HEK293 (cell line): ENCODE measurements around the gene DLK1.

Experiments
- CTCF ChIA-PET: fragments of 350-600 bp; formaldehyde crosslinking; extraction: SDS; loops from one replicate; lab custom pipeline; 2021; ENCODE audit warnings: antibody characterized with exemption; lab: Yijun Ruan, JAX
- POLR2A ChIA-PET: fragments of 300-600 bp; formaldehyde crosslinking; extraction: SDS; loops from one replicate; lab custom pipeline; 2020; ENCODE audit warnings: antibody characterized with exemption, inconsistent platforms; lab: Yijun Ruan, JAX
- H3K27ac ChIP-seq: fragments of 200-500 bp; sonication (Bioruptor generic); 2 replicates; pipeline ENCODE4 v1.5.1; 2014; ENCODE audit warnings: low read depth, low read length, control low read depth, inconsistent platforms; ENCODE audit errors: extremely low read depth
- H3K36me3 ChIP-seq, 2 experiments: fragments of 200-500 bp in 1 of 2; sonication (Bioruptor generic) in 1 of 2; 1 replicate in 1 of 2; 2 replicates in 1 of 2; pipeline ENCODE4 v1.5.1; 2014 to 2017; ENCODE audit warnings: inconsistent platforms in 2 of 2, low read length in 2 of 2; ENCODE audit not compliant: control insufficient read depth in 2 of 2, insufficient read depth in 1 of 2
- H3K4me1 ChIP-seq: fragments of 200-500 bp; sonication (Bioruptor generic); 2 replicates; pipeline ENCODE4 v1.5.1; 2014; ENCODE audit warnings: mild to moderate bottlenecking, low read length, inconsistent platforms; ENCODE audit not compliant: control insufficient read depth, insufficient read depth
- H3K4me3 ChIP-seq: 2 replicates; pipeline ENCODE4 v1.5.1; 2011; ENCODE audit warnings: low read depth, mild to moderate bottlenecking, control low read depth, low read length, moderate library complexity
- H3K9me3 ChIP-seq: fragments of 200-500 bp; sonication (Bioruptor generic); 2 replicates; pipeline ENCODE4 v1.5.1; 2014; ENCODE audit warnings: low read depth, low read length, inconsistent platforms; ENCODE audit not compliant: control insufficient read depth, insufficient read depth
- IKZF3 ChIP-seq: fragments of 450-650 bp; IDR thresholded peaks from 2 replicates; pipeline ENCODE4 v1.5.0; 2018; ENCODE audit warnings: missing biosample characterization, mild to moderate bottlenecking, missing genetic modification characterization, moderate library complexity
- KLF10 ChIP-seq: fragments of 450-650 bp; IDR thresholded peaks from 2 replicates; pipeline ENCODE4 v1.5.1; 2018; ENCODE audit warnings: missing biosample characterization, mild to moderate bottlenecking, missing genetic modification characterization
- KLF16 ChIP-seq: fragments of 450-650 bp; formaldehyde crosslinking; IDR thresholded peaks from 2 replicates; pipeline ENCODE4 v1.5.1; 2017; ENCODE audit warnings: missing biosample characterization, missing genetic modification characterization
- PRDM4 ChIP-seq: fragments of 450-650 bp; formaldehyde crosslinking; IDR thresholded peaks from 2 replicates; pipeline ENCODE4 v1.5.1; 2017; ENCODE audit warnings: missing biosample characterization, missing genetic modification characterization
- RBAK ChIP-seq: fragments of 450-650 bp; formaldehyde crosslinking; IDR thresholded peaks from 2 replicates; pipeline ENCODE4 v1.5.1; 2016; ENCODE audit warnings: missing biosample characterization, missing genetic modification characterization
- SCRT1 ChIP-seq: fragments of 450-650 bp; formaldehyde crosslinking; IDR thresholded peaks from 2 replicates; pipeline ENCODE4 v1.5.1; 2016; ENCODE audit warnings: missing biosample characterization, missing genetic modification characterization, borderline replicate concordance
- SCRT2 ChIP-seq: fragments of 450-650 bp; formaldehyde crosslinking; IDR thresholded peaks from 2 replicates; pipeline ENCODE4 v1.5.1; 2016; ENCODE audit warnings: missing biosample characterization, missing genetic modification characterization
- TCF7L2 ChIP-seq: IDR thresholded peaks from 2 replicates; pipeline ENCODE4 v1.6.1; 2011; ENCODE audit warnings: low read depth, mild to moderate bottlenecking, inconsistent platforms, low read length, moderate library complexity, borderline replicate concordance
- TRIM28 ChIP-seq: IDR thresholded peaks from 2 replicates; pipeline ENCODE4 v1.6.1; 2011; ENCODE audit warnings: low read length, control low read depth, borderline replicate concordance
- ZBTB10 ChIP-seq: fragments of 450-650 bp; formaldehyde crosslinking; IDR thresholded peaks from 2 replicates; pipeline ENCODE4 v1.5.1; 2016; ENCODE audit warnings: missing biosample characterization, missing genetic modification characterization
- ZBTB48 ChIP-seq: fragments of 450-650 bp; formaldehyde crosslinking; IDR thresholded peaks from 2 replicates; pipeline ENCODE4 v1.5.1; 2016; ENCODE audit warnings: missing biosample characterization, missing genetic modification characterization
- ZBTB8A ChIP-seq: fragments of 450-650 bp; formaldehyde crosslinking; IDR thresholded peaks from 2 replicates; pipeline ENCODE4 v1.5.1; 2016; ENCODE audit warnings: missing biosample characterization, missing genetic modification characterization
- ZFP37 ChIP-seq: fragments of 450-650 bp; formaldehyde crosslinking; IDR thresholded peaks from 2 replicates; pipeline ENCODE4 v1.5.1; 2016; ENCODE audit warnings: missing biosample characterization, missing genetic modification characterization
- ZFP41 ChIP-seq: fragments of 450-650 bp; formaldehyde crosslinking; IDR thresholded peaks from 2 replicates; pipeline ENCODE4 v1.5.1; 2016; ENCODE audit warnings: missing biosample characterization, missing genetic modification characterization, borderline replicate concordance
- ZIC2 ChIP-seq: fragments of 450-650 bp; formaldehyde crosslinking; IDR thresholded peaks from 2 replicates; pipeline ENCODE4 v1.5.1; 2016; ENCODE audit warnings: missing biosample characterization, missing genetic modification characterization
- ZNF214 ChIP-seq: fragments of 450-650 bp; formaldehyde crosslinking; IDR thresholded peaks from 2 replicates; pipeline ENCODE4 v1.5.1; 2017; ENCODE audit warnings: missing biosample characterization, mild to moderate bottlenecking, missing genetic modification characterization, borderline replicate concordance
- ZNF398 ChIP-seq: fragments of 450-650 bp; formaldehyde crosslinking; IDR thresholded peaks from 2 replicates; pipeline ENCODE4 v1.5.1; 2017; ENCODE audit warnings: missing biosample characterization, missing genetic modification characterization
- ZNF621 ChIP-seq: fragments of 450-650 bp; formaldehyde crosslinking; IDR thresholded peaks from 2 replicates; pipeline ENCODE4 v1.5.1; 2017; ENCODE audit warnings: missing biosample characterization, missing genetic modification characterization
- ZNF654 ChIP-seq: fragments of 450-650 bp; formaldehyde crosslinking; IDR thresholded peaks from 2 replicates; pipeline ENCODE4 v1.5.1; 2016; ENCODE audit warnings: low read depth, missing biosample characterization, missing genetic modification characterization
- ZNF677 ChIP-seq: fragments of 450-650 bp; IDR thresholded peaks from 2 replicates; pipeline ENCODE4 v1.5.0; 2018; ENCODE audit warnings: missing biosample characterization, mild to moderate bottlenecking, missing genetic modification characterization, moderate library complexity
- ZSCAN30 ChIP-seq: fragments of 450-650 bp; IDR thresholded peaks from 2 replicates; pipeline ENCODE4 v1.5.1; 2018; ENCODE audit warnings: missing biosample characterization, mild to moderate bottlenecking, missing genetic modification characterization, moderate library complexity
- TF ChIP-seq, protein P1 (sequence below): fragments of 450-650 bp; IDR thresholded peaks from 2 replicates; pipeline ENCODE4 v1.5.1; 2018; ENCODE audit warnings: missing biosample characterization, mild to moderate bottlenecking, missing genetic modification characterization
- TF ChIP-seq, protein P2 (sequence below): fragments of 450-650 bp; IDR thresholded peaks from 2 replicates; pipeline ENCODE4 v1.5.1; 2018; ENCODE audit warnings: missing biosample characterization, missing genetic modification characterization
- TF ChIP-seq, protein P3 (sequence below): fragments of 450-650 bp; formaldehyde crosslinking; optimal IDR thresholded peaks from 2 replicates; pipeline ENCODE3; 2016; ENCODE audit warnings: missing biosample characterization, mild to moderate bottlenecking, missing genetic modification characterization

Gene DLK1

GRCh38 chr14:100746326-100746725, 19.6 kb downstream of the DLK1 start:
- no peak overlapping the region for H3K4me3 ChIP-seq
- CTCF ChIA-PET, result interaction anchor here (0.6 kb wide), 1 partner anchor 155 kb away, joined by 3 read pairs; no protein-coding TSS in a partner anchor
- POLR2A ChIA-PET, result no interaction called here
- no peak overlapping the region for H3K27ac ChIP-seq
- no peaks in the 10 kb centered on the region for H3K9me3 ChIP-seq
- no peaks in the 10 kb centered on the region for H3K36me3 ChIP-seq
- no peaks in the 10 kb centered on the region for H3K4me1 ChIP-seq
- no peak for TF ChIP-seq ZFP37 (tag by site-specific recombination)
- TF ChIP-seq SCRT2 (tag by site-specific recombination), result no peak
- no peak for TF ChIP-seq ZNF654 (tag by site-specific recombination)
- TF ChIP-seq ZNF677 (tag by site-specific recombination), result no peak
- no peak for TF ChIP-seq SCRT1 (tag by site-specific recombination)
- no peak for TF ChIP-seq ZNF398
- TF ChIP-seq, protein P1, sequence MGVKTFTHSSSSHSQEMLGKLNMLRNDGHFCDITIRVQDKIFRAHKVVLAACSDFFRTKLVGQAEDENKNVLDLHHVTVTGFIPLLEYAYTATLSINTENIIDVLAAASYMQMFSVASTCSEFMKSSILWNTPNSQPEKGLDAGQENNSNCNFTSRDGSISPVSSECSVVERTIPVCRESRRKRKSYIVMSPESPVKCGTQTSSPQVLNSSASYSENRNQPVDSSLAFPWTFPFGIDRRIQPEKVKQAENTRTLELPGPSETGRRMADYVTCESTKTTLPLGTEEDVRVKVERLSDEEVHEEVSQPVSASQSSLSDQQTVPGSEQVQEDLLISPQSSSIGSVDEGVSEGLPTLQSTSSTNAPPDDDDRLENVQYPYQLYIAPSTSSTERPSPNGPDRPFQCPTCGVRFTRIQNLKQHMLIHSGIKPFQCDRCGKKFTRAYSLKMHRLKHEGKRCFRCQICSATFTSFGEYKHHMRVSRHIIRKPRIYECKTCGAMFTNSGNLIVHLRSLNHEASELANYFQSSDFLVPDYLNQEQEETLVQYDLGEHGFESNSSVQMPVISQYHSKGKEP (tag by site-specific recombination), result no peak
- TF ChIP-seq ZBTB10, result no peak
- TF ChIP-seq ZSCAN30, result no peak
- no peak for TF ChIP-seq ZNF214 (tag by site-specific recombination)
- TF ChIP-seq, protein P2, sequence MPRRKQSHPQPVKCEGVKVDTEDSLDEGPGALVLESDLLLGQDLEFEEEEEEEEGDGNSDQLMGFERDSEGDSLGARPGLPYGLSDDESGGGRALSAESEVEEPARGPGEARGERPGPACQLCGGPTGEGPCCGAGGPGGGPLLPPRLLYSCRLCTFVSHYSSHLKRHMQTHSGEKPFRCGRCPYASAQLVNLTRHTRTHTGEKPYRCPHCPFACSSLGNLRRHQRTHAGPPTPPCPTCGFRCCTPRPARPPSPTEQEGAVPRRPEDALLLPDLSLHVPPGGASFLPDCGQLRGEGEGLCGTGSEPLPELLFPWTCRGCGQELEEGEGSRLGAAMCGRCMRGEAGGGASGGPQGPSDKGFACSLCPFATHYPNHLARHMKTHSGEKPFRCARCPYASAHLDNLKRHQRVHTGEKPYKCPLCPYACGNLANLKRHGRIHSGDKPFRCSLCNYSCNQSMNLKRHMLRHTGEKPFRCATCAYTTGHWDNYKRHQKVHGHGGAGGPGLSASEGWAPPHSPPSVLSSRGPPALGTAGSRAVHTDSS (tag by site-specific recombination), result no peak
- no peak for TF ChIP-seq KLF10 (tag by site-specific recombination)

DNA sequence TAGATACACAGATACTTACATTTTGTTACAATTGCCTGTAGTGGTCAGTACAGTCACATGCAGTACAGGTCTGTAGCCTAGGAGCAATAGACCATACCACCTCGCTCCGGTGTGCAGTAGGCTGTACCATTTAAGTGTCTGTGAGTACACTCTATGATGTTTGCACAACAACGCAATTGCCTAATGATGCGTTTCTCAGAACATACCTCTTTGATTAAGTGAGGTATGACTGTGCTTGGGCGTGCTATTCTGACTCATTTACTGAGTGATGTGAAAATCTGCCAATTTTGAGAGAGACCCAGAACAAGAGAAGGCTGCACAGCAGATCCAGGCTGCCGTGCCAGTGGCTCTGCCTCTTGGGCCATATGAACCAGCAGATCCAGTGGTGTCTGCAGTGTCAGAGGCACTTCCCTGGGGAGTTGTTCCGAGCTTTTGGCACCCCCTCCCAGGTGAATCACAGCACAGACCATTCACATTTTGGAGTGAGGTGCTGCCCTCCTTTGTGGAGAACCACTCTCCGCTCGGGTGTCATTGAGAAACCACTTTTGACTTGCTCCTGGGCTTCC, 20.4 kb downstream of the DLK1 start:
- ChIA-PET POLR2A (no interaction called here), CTCF (no interaction called here)
- Histone ChIP-seq H3K4me1 (no peaks in the 10 kb centered on the region), H3K36me3 (no peaks in the 10 kb centered on the region), H3K4me3 (no peak overlapping the region), H3K9me3 (no peaks in the 10 kb centered on the region), H3K27ac (no peak overlapping the region)
- TF ChIP-seq ZFP41 (tag by site-specific recombination), result no peak
- TF ChIP-seq, protein P3, sequence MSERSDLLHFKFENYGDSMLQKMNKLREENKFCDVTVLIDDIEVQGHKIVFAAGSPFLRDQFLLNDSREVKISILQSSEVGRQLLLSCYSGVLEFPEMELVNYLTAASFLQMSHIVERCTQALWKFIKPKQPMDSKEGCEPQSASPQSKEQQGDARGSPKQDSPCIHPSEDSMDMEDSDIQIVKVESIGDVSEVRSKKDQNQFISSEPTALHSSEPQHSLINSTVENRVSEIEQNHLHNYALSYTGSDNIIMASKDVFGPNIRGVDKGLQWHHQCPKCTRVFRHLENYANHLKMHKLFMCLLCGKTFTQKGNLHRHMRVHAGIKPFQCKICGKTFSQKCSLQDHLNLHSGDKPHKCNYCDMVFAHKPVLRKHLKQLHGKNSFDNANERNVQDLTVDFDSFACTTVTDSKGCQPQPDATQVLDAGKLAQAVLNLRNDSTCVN (tag by site-specific recombination), result no peak
- no peak for TF ChIP-seq ZIC2 (tag by site-specific recombination)
- no peak for TF ChIP-seq ZNF621 (tag by site-specific recombination)
- TF ChIP-seq RBAK (tag by site-specific recombination), result no peak
- no peak for TF ChIP-seq PRDM4
- TF ChIP-seq ZBTB48 (tag by site-specific recombination), result no peak
- TF ChIP-seq IKZF3 (tag by site-specific recombination), result no peak
- no peak for TF ChIP-seq TCF7L2
- no peak for TF ChIP-seq TRIM28
- TF ChIP-seq ZBTB8A (tag by site-specific recombination), result no peak
- no peak for TF ChIP-seq KLF16 (tag by site-specific recombination)
